ENCODE data around the gene COQ4. TPM values are rescaled to one million over a fixed set of nuclear protein-coding genes. Genes with fewer than 3 reads are reported as not detected.

COQ4 gene
- total RNA-seq, 4 donors from 2014 or later: 90.8 to 117 (median 109) TPM

- in situ Hi-C loops (cut with MboI; ENCODE audit: low pct_ligation_motif_present in 1 of 4, low pct_unique_long_range_greater_than_20kb in 1 of 4, low sequenced_read_pairs in 3 of 4) (no loop called here), intact Hi-C loops (cut with DNase I; ENCODE audit: low total_unique reads) (loop anchor here (5.0 kb wide), 1 partner anchor 57 kb away; the partner anchor contains the start of gene SLC27A4)
- TF ChIP-seq POLR2AphosphoS5 (IDR thresholded peaks at IDR 0.05) (no peak), POLR2A (IDR thresholded peaks at IDR 0.05) (no peak), EP300 (IDR thresholded peaks at IDR 0.05; ENCODE audit: low read depth) (no peak), CTCF (IDR thresholded peaks at IDR 0.05) (no peak)
- 89 to 92% methylated on average over 10 to 12 of the region's 12 CpGs for WGBS, 2 donors (ENCODE audit: low coverage in 1 of 2)
- Histone ChIP-seq H3K36me3 (peaks cover 0 to 8% (median 0%) of the 10 kb centered on the region in 4 donors), H3K4me1 (no peaks in the 10 kb centered on the region), H3K27ac (no peak overlapping the region), H3K27me3 (no peaks in the 10 kb centered on the region), H3K9me3 (no peaks in the 10 kb centered on the region), H3K4me3 (no peak overlapping the region)
- no peak for DNase-seq
These were observed 37.4 kb upstream of the COQ4 start for GRCh38 chr9:128285033-128285784.

- DNase-seq: no peak
- no peaks in the 10 kb centered on the region for H3K4me1 ChIP-seq
- in situ Hi-C loops (cut with MboI; ENCODE audit: low pct_ligation_motif_present in 1 of 4, low pct_unique_long_range_greater_than_20kb in 1 of 4, low sequenced_read_pairs in 3 of 4) (no loop called here), intact Hi-C loops (cut with DNase I; ENCODE audit: low total_unique reads) (loop anchor here (5.0 kb wide), 1 partner anchor 56 kb away; the partner anchor contains the start of gene SLC27A4)
- 29 to 69% methylated on average over 1 to 6 of the region's 6 CpGs for WGBS, 2 donors (ENCODE audit: low coverage in 1 of 2)
- H3K27ac ChIP-seq: no peak overlapping the region
- no peak overlapping the region for H3K4me3 ChIP-seq
- no peaks in the 10 kb centered on the region for H3K9me3 ChIP-seq
- H3K27me3 ChIP-seq: no peaks in the 10 kb centered on the region
- H3K36me3 ChIP-seq: peaks cover 0 to 8% (median 0%) of the 10 kb centered on the region in 4 donors
- no peak for TF ChIP-seq POLR2A (IDR thresholded peaks at IDR 0.05)
- TF ChIP-seq POLR2AphosphoS5 (IDR thresholded peaks at IDR 0.05): no peak
- TF ChIP-seq EP300 (IDR thresholded peaks at IDR 0.05; ENCODE audit: low read depth): no peak
- no peak for TF ChIP-seq CTCF (IDR thresholded peaks at IDR 0.05)
These were observed 36.2 kb upstream of the COQ4 start for GRCh38 chr9:128286440-128286839.

GRCh38 chr9:128288273-128289004 is 34.2 kb upstream of the COQ4 start:
- DNase-seq: no peak
- 81 to 89% methylated on average over 5 to 11 of the region's 11 CpGs for WGBS, 2 donors (ENCODE audit: low coverage in 1 of 2)
- Histone ChIP-seq H3K4me3 (no peak overlapping the region), H3K27me3 (no peaks in the 10 kb centered on the region), H3K9me3 (no peaks in the 10 kb centered on the region), H3K27ac (no peak overlapping the region), H3K36me3 (peaks cover 0 to 8% (median 0%) of the 10 kb centered on the region in 4 donors), H3K4me1 (no peaks in the 10 kb centered on the region)
- TF ChIP-seq POLR2A (IDR thresholded peaks at IDR 0.05) (no peak), POLR2AphosphoS5 (IDR thresholded peaks at IDR 0.05) (no peak), CTCF (IDR thresholded peaks at IDR 0.05) (no peak), EP300 (IDR thresholded peaks at IDR 0.05; ENCODE audit: low read depth) (no peak)
- intact Hi-C loops (cut with DNase I; ENCODE audit: low total_unique reads) (loop anchor here (5.0 kb wide), 1 partner anchor 54 kb away; the partner anchor contains the start of gene SLC27A4), in situ Hi-C loops (cut with MboI; ENCODE audit: low pct_ligation_motif_present in 1 of 4, low pct_unique_long_range_greater_than_20kb in 1 of 4, low sequenced_read_pairs in 3 of 4) (no loop called here)

- DNase-seq: no peak
- in situ Hi-C loops (cut with MboI; ENCODE audit: low pct_ligation_motif_present in 1 of 4, low pct_unique_long_range_greater_than_20kb in 1 of 4, low sequenced_read_pairs in 3 of 4): no loop called here
- no peak for TF ChIP-seq CTCF (IDR thresholded peaks at IDR 0.05)
- TF ChIP-seq EP300 (IDR thresholded peaks at IDR 0.05; ENCODE audit: low read depth): no peak
- TF ChIP-seq POLR2AphosphoS5 (IDR thresholded peaks at IDR 0.05): no peak
- no peak for TF ChIP-seq POLR2A (IDR thresholded peaks at IDR 0.05)
These were observed 30.6 kb upstream of the COQ4 start for GRCh38 chr9:128292009-128292408.

More at GRCh38 chr9:128292009-128292408, 30.6 kb upstream of the COQ4 start:
- no peaks in the 10 kb centered on the region for H3K9me3 ChIP-seq
- H3K36me3 ChIP-seq: no peaks in the 10 kb centered on the region
- no peaks in the 10 kb centered on the region for H3K27me3 ChIP-seq
- no peak overlapping the region for H3K4me3 ChIP-seq
- 85 to 100% methylated on average over 2 to 3 of the region's 3 CpGs for WGBS, 2 donors (ENCODE audit: low coverage in 1 of 2)
- peaks cover 10 to 18% (median 16%) of the 10 kb centered on the region in 4 donors for H3K4me1 ChIP-seq
- intact Hi-C loops (cut with DNase I; ENCODE audit: low total_unique reads): no loop called here
- no peak overlapping the region for H3K27ac ChIP-seq
